ENCODE measurements around the gene KCMF1.

KCMF1 gene

DNA sequence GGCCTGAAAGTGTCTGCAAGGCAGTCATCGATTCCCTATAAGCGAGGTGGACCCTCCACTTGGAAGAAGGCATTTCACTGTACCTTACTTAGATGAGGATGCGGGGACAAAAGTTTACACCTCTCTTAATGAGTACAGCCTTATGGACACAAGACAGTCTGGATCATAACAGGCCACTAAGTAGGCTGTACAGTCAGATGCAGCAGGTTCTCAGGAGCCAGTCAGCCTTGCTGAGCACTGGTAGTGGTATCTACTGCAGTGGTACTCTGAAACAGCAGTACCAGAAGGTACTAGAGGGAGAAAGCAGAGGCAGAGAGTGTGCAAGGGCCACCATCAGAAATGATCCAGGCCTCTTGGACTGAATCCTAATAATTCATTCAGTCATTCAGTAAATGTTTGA lies 77.6 kb downstream of the KCMF1 start (continued):
- TF ChIP-seq ZNF777 (tag by site-specific recombination; IDR thresholded peaks at IDR 0.05; ENCODE audit: borderline replicate concordance) = no peak
- TF ChIP-seq REPIN1 (tag by site-specific recombination; IDR thresholded peaks at IDR 0.05; ENCODE audit: low read depth) = no peak
- no peak for TF ChIP-seq OVOL3 (tag by site-specific recombination; IDR thresholded peaks at IDR 0.05)
- TF ChIP-seq ZNF596 (tag by site-specific recombination; IDR thresholded peaks at IDR 0.05) = no peak
- TF ChIP-seq SETDB1 (IDR thresholded peaks at IDR 0.05; ENCODE audit: insufficient read length, low read length) = no peak
- no peak for TF ChIP-seq MYNN (tag by site-specific recombination; IDR thresholded peaks at IDR 0.05; ENCODE audit: borderline replicate concordance)

- no peak overlapping the region for H3K27ac ChIP-seq (ENCODE audit: extremely low read depth, low read depth, low read length)
- H3K36me3 ChIP-seq (ENCODE audit: control insufficient read depth in 2 of 2, insufficient read depth in 1 of 2, low read length in 2 of 2) = peaks cover 33 to 82% of the 10 kb centered on the region in 2 experiments
- H3K4me1 ChIP-seq (ENCODE audit: control insufficient read depth, insufficient read depth, low read length) = no peaks in the 10 kb centered on the region
- CTCF ChIA-PET = interaction anchor here (0.9 to 1.6 kb wide), 3 partner anchors 18 to 123 kb away, joined by 4 to 10 read pairs (median 5); no protein-coding TSS in a partner anchor
- no peak for TF ChIP-seq ZNF473 (tag by site-specific recombination; IDR thresholded peaks at IDR 0.05)
- no peak for TF ChIP-seq KLF1 (tag by site-specific recombination; IDR thresholded peaks at IDR 0.05)
- TF ChIP-seq, protein P1, sequence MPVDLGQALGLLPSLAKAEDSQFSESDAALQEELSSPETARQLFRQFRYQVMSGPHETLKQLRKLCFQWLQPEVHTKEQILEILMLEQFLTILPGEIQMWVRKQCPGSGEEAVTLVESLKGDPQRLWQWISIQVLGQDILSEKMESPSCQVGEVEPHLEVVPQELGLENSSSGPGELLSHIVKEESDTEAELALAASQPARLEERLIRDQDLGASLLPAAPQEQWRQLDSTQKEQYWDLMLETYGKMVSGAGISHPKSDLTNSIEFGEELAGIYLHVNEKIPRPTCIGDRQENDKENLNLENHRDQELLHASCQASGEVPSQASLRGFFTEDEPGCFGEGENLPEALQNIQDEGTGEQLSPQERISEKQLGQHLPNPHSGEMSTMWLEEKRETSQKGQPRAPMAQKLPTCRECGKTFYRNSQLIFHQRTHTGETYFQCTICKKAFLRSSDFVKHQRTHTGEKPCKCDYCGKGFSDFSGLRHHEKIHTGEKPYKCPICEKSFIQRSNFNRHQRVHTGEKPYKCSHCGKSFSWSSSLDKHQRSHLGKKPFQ (tag by site-specific recombination; IDR thresholded peaks at IDR 0.05) = no peak
- no peak for TF ChIP-seq ZNF121 (tag by site-specific recombination; IDR thresholded peaks at IDR 0.05)
- no peak for TF ChIP-seq TRIM28 (IDR thresholded peaks at IDR 0.05; ENCODE audit: borderline replicate concordance, low read length)
- TF ChIP-seq ZNF114 (tag by site-specific recombination; IDR thresholded peaks at IDR 0.05) = no peak
- no peak for TF ChIP-seq ZNF423 (tag by site-specific recombination; IDR thresholded peaks at IDR 0.05)
- TF ChIP-seq ZNF571 (tag by site-specific recombination; IDR thresholded peaks at IDR 0.05) = no peak
- no peak for TF ChIP-seq ZNF670 (tag by site-specific recombination; IDR thresholded peaks at IDR 0.05; ENCODE audit: low read depth)
- TF ChIP-seq ZNF510 (tag by site-specific recombination; IDR thresholded peaks at IDR 0.05; ENCODE audit: insufficient replicate concordance) = no peak
- TF ChIP-seq ZNF654 (tag by site-specific recombination; IDR thresholded peaks at IDR 0.05; ENCODE audit: low read depth) = no peak
- no peak for TF ChIP-seq ZNF350 (tag by site-specific recombination; IDR thresholded peaks at IDR 0.05)
- TF ChIP-seq ZNF112 (tag by site-specific recombination; IDR thresholded peaks at IDR 0.05) = no peak
- POLR2A ChIA-PET = no interaction called here
- no peaks in the 10 kb centered on the region for H3K9me3 ChIP-seq (ENCODE audit: control insufficient read depth, insufficient read depth, low read depth, low read length)
- H3K4me3 ChIP-seq (ENCODE audit: low read depth, low read length) = no peak overlapping the region
Measured at GRCh38 chr2:85049236-85049635, 78.3 kb downstream of the KCMF1 start.

- ChIA-PET POLR2A (interaction anchor here (0.6 kb wide), 2 partner anchors 89 to 138 kb away, joined by 3 read pairs; no protein-coding TSS in a partner anchor), CTCF (interaction anchor here (0.5 to 3.3 kb wide), 8 partner anchors 13 to 247 kb away, joined by 3 to 19 read pairs (median 4); no protein-coding TSS in a partner anchor)
- H3K36me3 ChIP-seq (ENCODE audit: control insufficient read depth in 2 of 2, insufficient read depth in 1 of 2, low read length in 2 of 2) = peaks cover 7 to 53% of the 10 kb centered on the region in 2 experiments; a peak in 2 of 3 replicates
- no peaks in the 10 kb centered on the region for H3K4me1 ChIP-seq (ENCODE audit: control insufficient read depth, insufficient read depth, low read length)
- TF ChIP-seq KLF1 (tag by site-specific recombination; IDR thresholded peaks at IDR 0.05) (peak; percentile 55), ZNF416 (tag by site-specific recombination; IDR thresholded peaks at IDR 0.05) (no peak)
- no peaks in the 10 kb centered on the region for H3K9me3 ChIP-seq (ENCODE audit: control insufficient read depth, insufficient read depth, low read depth, low read length)
- H3K4me3 ChIP-seq (ENCODE audit: low read depth, low read length) = no peak overlapping the region
- no peak overlapping the region for H3K27ac ChIP-seq (ENCODE audit: extremely low read depth, low read depth, low read length)
Measured at GRCh38 chr2:85053802-85054201, 82.8 kb downstream of the KCMF1 start.
